Neural crest cell (in vitro differentiated cells): ENCODE results near the gene PNP. TPM values are rescaled to one million over a fixed set of nuclear protein-coding genes. Genes with fewer than 3 reads are reported as not detected.
A peak's percentile ranks its signal among the peaks of the same experiment; 100 is the strongest.

ENCODE experiments used
- DNase-seq: peaks from one replicate; pipeline ENCODE4 v3.0.0; 2021; ENCODE audit warnings: low read depth, mixed read lengths, low spot score
- H3K27ac Mint-ChIP-seq: one replicate; pipeline ENCODE4 v1.8.0; 2021; ENCODE audit warnings: mild to moderate bottlenecking, mixed read lengths; ENCODE audit not compliant: unreplicated experiment
- H3K27me3 Mint-ChIP-seq: 2 replicates; pipeline ENCODE4 v1.8.0; 2021; ENCODE audit warnings: low read depth, mild to moderate bottlenecking, mixed read lengths
- H3K36me3 Mint-ChIP-seq: 2 replicates; pipeline ENCODE4 v1.8.0; 2021; ENCODE audit warnings: low read depth, mild to moderate bottlenecking, mixed read lengths
- H3K4me1 Mint-ChIP-seq: 2 replicates; pipeline ENCODE4 v1.8.0; 2021; ENCODE audit warnings: mixed read lengths
- H3K4me3 Mint-ChIP-seq: one replicate; pipeline ENCODE4 v1.8.0; 2021; ENCODE audit warnings: mild to moderate bottlenecking, mixed read lengths
- H3K9me3 Mint-ChIP-seq: 2 replicates; pipeline ENCODE4 v1.8.0; 2021; ENCODE audit warnings: mixed read lengths
- total RNA-seq: library from RNA; stranded (reverse); gene quantifications from 2 replicates; pipeline ENCODE4 v1.2.1, GENCODE V29; 2021
- TF ChIP-seq, protein P1 (sequence below): fragments of 200-600 bp; sonication (generic); conservative IDR thresholded peaks from 2 replicates; pipeline ENCODE4 v1.5.0; 2021; ENCODE audit warnings: antibody characterized with exemption, mild to moderate bottlenecking

PNP gene
- total RNA-seq, 1 donor from 2014 or later = 35.1 TPM

DNA sequence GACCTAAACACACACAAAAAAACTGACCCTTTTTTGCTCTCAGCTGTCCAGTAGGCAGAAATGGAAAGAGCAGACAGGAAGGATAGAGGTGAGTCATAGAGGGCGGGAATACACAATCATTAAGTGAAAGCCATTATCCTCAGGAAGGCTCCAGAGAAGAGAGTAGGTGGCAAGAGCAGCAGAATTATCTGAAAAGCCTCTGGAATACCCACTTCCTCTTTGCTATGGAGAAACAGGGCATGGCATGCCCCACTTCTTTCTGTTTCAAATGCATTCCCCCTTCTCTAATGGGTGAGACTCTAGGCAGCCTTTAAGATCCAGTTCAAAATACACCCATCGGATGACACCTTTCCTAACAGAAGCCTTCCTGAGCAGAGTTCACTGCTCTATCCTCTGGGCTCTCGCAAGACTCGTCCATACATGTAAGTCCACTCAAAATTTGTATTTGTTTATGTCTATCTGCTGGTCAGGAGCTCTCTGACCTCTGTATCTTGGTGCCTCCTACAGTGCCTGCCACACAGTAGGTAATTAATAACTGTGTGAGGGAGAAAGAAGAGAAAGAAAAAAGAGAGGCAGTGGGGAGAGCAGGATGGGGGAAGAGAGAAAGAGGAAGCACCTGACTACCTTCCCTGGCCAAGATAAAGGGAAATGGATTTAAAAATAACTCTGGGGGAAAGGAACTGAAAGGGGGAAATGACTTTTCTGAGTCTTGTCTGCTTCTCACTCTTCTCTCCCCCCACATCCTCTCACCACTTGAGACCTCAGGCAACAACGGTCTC, 41.8 kb upstream of the PNP start:
- Mint-ChIP-seq H3K27ac (peak overlapping the region; percentile 3), H3K36me3 (no peaks in the 10 kb centered on the region)

DNA sequence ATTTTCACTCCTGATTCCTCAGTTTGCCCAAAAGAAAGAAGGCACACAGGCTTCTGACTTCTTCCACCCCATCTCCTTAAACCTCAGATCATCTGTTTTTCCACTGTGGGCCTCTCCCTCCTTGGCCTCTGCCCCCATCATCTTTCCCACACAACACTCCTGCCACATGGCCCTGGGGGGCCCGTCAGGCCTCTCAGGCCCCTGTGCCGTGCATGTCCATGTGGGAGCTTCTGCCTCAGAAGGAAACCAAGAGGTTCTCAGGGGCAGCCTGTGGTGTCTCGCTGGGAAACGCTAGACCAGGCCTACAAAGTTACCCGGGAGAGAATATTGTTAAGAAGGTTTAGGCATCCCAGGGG, 41.2 kb upstream of the PNP start:
- no peak overlapping the region for H3K4me3 Mint-ChIP-seq
- H3K9me3 Mint-ChIP-seq = no peaks in the 10 kb centered on the region
- DNase-seq = no peak
- TF ChIP-seq, protein P1, sequence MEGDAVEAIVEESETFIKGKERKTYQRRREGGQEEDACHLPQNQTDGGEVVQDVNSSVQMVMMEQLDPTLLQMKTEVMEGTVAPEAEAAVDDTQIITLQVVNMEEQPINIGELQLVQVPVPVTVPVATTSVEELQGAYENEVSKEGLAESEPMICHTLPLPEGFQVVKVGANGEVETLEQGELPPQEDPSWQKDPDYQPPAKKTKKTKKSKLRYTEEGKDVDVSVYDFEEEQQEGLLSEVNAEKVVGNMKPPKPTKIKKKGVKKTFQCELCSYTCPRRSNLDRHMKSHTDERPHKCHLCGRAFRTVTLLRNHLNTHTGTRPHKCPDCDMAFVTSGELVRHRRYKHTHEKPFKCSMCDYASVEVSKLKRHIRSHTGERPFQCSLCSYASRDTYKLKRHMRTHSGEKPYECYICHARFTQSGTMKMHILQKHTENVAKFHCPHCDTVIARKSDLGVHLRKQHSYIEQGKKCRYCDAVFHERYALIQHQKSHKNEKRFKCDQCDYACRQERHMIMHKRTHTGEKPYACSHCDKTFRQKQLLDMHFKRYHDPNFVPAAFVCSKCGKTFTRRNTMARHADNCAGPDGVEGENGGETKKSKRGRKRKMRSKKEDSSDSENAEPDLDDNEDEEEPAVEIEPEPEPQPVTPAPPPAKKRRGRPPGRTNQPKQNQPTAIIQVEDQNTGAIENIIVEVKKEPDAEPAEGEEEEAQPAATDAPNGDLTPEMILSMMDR = no peak
- H3K4me1 Mint-ChIP-seq = no peaks in the 10 kb centered on the region
- H3K36me3 Mint-ChIP-seq = no peaks in the 10 kb centered on the region
- H3K27me3 Mint-ChIP-seq = peaks cover 5% of the 10 kb centered on the region
- H3K27ac Mint-ChIP-seq = no peak overlapping the region

More for the DNA sequence above, 41.8 kb upstream of the PNP start:
- Mint-ChIP-seq H3K4me3 (no peak overlapping the region), H3K4me1 (no peaks in the 10 kb centered on the region), H3K27me3 (peaks cover 5% of the 10 kb centered on the region), H3K9me3 (no peaks in the 10 kb centered on the region)
- no peak for DNase-seq
- TF ChIP-seq, protein P1 = no peak

DNA sequence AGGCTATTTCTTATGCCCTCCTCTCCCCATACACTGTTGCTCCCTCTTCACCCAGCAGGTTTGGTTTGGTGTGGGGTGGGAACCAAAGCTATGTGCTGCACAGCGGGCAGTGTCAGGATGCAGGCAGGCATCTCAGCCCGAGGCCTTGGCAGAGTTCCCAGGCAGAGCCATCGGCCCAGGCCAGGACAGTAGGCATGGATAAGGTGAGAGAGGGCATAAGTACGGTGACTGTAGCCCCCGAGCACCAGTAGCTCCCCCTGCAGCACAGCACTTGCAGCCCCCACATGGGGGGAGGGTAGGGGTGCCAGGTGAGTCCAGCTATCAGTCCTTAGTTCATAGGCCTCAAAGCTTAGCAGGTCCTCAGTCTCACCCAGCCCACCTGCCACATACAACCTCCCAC, 40.4 kb upstream of the PNP start:
- DNase-seq = no peak
- Mint-ChIP-seq H3K36me3 (no peaks in the 10 kb centered on the region), H3K4me1 (no peaks in the 10 kb centered on the region), H3K27ac (no peak overlapping the region), H3K27me3 (peaks cover 5% of the 10 kb centered on the region), H3K4me3 (no peak overlapping the region), H3K9me3 (no peaks in the 10 kb centered on the region)
- TF ChIP-seq, protein P1 = no peak

DNA sequence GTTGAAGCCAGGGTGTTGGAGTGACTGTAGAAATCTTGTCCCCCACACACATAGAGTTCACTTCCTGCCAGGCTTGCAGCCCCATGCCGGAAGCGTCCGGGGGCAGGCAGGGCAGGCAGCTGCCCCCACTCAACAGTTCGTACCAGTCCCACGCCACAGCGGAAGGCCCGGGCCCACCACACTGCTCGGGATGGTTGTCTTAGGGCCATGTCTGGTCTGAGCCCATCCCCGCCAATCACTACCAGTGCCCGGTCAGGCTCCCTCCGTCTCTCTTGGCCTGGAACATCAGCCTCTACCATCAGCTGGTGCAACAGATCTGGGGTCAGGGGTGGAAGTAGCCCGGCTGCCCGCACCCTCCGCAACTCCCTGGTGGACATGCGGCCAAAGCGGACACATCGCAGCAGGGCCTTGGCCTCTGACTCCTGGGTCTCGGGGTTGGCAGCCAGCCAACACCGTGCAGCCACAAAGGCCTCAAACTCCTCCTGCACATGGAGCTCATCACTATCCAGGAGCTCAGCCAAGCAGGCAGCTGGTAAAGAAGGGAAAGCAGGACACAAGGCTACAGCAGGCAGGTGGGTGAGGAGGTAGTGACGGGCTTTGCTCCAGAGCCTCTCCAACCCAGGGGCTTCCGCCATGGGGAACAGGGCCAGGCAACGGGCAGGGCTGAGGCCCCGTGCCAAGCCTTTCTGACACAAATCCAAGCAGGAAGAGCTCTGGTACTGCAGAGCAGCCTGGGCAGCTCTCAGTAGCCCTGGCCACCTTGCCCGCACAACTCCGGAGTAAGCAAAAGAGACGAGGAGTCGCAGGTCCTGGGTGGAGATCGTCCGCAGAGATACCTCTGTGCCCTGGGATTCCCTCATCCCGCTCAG, 39.2 kb upstream of the PNP start:
- H3K27ac Mint-ChIP-seq = no peak overlapping the region
- TF ChIP-seq, protein P1 = no peak
- H3K4me3 Mint-ChIP-seq = no peak overlapping the region
- no peak for DNase-seq
- H3K4me1 Mint-ChIP-seq = no peaks in the 10 kb centered on the region
- peaks cover 5% of the 10 kb centered on the region for H3K27me3 Mint-ChIP-seq
- H3K9me3 Mint-ChIP-seq = no peaks in the 10 kb centered on the region
- no peaks in the 10 kb centered on the region for H3K36me3 Mint-ChIP-seq

DNA sequence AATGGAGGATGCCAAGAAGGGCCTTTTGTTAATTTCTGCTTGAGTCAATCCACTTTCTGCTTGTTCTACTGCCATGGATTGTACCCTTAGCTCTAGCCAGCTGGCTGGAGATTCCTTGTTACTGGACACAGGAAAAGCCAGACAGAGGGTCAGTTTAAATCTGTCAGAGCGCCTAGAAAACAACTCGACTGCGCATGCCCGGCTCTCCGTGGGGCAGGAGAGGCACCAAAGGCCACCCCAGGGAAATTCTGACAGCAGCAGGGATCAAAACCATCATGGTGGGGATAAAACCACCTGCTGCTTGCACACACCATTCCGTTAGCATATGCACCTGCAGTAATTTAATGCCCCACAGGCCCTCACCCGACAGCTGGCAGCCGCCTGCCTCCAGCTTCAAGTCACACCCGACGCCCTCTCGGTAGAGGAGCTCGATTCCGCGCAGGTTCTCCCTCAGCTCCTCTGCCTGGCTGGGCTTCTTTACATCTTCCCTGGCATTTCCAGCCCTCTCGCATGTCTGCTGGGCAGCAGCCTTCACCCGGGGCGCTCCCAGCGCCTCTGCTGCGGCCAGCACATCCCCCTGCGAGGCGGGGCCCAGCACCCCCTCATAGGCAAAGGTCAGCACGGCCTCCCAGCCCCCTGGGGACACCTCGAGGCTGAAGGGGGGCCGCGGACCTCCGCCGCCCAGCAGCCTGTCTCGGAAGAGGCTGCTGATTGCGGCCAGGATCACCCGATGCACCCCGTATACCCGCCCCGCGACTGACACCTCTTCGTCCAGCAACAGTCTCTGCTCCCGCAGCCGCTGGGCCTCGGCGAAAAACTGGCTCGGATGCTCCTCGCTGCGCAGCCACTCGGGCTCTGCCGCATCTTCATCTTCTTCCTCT, 34.3 kb upstream of the PNP start:
- Mint-ChIP-seq H3K4me3 (no peak overlapping the region), H3K9me3 (no peaks in the 10 kb centered on the region), H3K27ac (no peak overlapping the region), H3K27me3 (peaks cover 4% of the 10 kb centered on the region), H3K4me1 (no peaks in the 10 kb centered on the region), H3K36me3 (no peaks in the 10 kb centered on the region)
- DNase-seq = no peak
- TF ChIP-seq, protein P1 = no peak
